Stimulated activated CD4-positive, alpha-beta T cell treated with anti-CD3 and anti-CD28 coated beads, Interleukin-15, amount 100 ng/mL, for 1 hour (primary cell): ENCODE results near the gene WNK1.
"Not testable (repeated sequence)": the region's sequence is repeated elsewhere in the genome, so short reads cannot be mapped to it uniquely, and the experiment has no call there.

Source experiments
- DNase-seq, 2 donors: peaks; one replicate each; pipeline ENCODE4 v3.0.0-alpha.2; 2020; ENCODE audit warnings: low read depth in 1 of 2, low spot score in 1 of 2

WNK1 gene

GRCh38 chr12:777550-778047, 25.2 kb downstream of the WNK1 start:
- no peak for DNase-seq

DNA sequence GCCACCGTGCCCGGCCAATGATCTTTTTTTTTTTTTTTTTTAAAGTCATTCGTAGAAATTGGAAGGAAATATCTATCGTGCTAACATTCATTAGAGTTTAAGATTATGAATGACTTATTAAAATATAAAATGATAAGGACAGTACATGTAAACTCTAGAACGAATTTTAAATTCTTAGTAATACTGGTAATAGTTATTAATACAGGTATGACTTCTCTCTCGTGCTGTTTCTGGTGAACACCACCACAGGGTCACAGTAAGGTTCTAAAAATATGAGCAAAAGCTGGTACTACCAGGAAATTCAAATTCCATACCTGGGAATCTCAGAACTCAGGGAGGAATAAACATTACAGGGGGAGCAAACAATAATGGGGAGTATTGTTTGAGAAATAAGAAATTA, 26.2 kb downstream of the WNK1 start:
- no peak for DNase-seq

DNA sequence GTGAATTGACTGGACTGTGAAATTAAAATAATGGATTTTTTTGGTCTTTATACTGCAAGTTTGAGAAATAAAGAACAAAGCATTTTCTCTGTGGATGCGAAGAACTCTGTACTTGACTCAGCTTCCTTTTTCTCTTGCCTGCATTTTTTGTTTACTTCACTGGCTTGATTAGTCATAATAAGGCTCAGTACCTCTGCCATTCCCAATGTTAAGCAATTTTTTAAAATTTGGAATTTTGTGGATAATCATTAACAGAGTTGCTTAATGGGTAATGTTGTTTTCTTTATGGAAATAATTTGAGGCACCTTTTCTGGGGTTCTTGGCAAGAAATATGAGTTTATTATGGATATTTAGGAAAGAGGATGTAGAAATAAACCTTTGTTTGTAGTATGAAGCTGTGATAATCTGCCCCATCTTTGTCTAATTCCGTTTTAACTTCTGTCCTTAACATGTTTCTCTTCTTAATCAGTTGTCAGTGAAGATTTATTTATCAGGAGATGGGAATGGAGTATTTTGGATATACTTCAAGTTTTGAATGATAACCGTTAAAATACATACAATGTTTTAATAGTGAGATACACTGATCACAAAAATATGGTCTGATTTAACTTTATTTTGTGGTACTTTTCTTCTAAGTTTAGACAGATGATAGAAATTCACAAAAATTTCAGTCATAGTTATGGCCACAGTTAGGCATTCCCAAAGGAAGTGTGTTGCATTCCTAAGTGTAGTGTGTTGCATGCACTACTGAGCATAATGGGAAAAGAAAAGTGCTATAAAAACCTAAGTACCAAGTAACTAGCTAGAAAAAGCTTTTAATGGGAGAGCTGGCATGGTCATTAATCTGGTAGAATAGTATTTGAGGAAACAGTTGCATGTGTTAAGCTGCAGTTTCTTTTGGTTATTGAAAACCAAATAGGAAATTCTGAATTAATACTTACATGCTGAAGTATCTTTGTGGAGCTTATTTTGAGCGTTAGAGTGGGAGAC, 27.7 kb downstream of the WNK1 start:
- no peak for DNase-seq

DNA sequence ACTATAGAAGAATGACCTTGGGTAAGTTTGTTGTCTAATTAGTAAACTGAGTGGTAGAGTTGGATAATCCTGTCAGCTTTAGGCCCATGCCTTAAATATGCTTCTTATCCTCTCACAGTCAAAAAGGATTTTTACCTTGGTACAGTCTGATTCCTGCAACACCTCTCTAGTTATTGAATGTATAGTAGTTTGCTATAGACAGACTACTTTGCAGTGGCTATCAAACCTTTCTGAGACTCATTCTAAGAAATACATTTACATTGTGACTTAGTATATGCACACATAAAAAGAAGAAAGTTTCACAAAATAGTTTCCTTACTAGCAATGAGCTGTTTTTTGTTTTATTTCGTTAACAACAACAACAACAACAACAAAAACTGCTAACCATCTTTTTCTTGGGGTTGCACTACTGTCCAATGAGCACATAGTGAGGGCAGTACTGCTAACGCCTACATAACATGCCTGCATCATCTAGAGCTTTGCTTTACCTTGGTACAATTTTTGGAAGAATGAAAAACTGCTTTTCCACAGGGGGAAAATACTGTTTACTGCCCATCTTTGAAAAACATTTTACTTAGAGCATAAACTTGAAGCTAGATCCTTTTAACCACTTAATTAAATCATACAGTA, 28.5 kb downstream of the WNK1 start:
- no peak for DNase-seq

DNA sequence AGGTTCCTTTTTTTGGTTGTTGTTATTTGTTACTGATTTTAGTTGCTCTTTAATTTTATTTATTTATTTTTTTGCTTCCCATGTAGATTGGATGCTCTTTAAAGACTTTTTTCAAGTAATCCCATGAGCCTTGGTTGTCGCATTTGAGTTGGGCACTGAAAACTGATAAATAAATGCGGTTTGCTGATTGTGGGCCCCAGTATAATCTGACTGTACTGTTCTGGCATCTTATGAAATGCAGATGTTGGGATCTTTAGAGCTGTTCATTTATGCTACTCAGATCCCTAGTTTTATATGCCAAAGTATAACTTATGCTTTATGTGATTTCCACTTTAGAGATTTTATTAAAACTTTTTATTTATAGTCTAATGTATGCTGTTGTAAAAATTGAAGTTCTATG, 33.3 kb downstream of the WNK1 start:
- DNase-seq: no peak

GRCh38 chr12:788288-788687, 35.9 kb downstream of the WNK1 start:
- DNase-seq: no peak

GRCh38 chr12:788762-789161, 36.4 kb downstream of the WNK1 start:
- not testable (repeated sequence) for DNase-seq

DNA sequence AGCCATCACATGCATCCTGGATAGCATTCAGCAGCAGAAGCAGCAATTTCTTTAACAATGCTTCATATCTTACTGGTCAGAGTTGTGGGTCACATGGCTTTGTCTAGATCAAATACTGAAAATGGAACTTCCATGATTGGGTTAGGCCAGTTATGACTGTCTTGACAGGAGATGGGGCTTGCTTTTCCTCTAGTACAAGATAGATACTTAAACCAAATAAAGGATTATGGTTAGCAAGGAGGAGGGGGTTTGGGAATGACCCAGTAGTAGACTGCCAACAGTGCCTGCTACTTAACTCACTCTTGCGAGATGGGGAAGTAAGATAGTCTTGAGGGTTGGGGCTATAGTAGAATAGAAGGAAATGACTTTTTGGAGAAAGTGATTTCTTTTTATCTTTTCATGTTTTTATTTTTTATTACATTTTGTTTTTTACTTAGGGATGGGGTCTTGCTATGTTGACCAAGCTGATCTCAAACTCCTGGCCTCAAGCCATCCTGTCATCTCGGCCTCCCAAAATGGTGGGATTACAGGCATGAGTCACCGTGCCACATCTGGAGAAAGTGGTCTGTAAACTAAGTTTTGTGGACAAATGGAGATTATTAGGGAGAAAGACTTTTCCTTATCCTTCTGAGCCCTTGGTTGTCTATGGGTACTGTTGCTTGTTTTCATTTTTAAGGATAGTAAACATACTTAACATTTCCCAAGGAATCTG, 37.6 kb downstream of the WNK1 start:
- DNase-seq: no peak

DNA sequence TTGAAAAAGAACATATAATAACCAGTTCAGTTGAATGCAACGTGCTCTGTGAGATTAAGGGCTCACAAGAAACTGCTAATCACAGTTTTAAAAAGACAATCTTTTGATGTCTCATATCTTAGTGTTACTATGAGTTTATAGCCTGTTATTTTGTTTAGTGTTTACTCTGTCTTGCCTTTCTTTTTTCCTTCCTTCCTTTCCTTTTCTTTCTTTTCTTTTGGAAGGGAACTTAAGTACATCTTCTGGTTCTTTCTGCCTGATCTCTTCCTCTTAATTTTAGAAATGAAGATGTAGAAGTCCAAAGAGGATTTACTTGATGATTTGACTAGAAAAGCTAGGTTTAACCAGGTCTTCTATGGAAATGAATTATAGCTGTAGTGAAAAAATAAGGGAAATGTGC, 38.2 kb downstream of the WNK1 start:
- DNase-seq: no peak

DNA sequence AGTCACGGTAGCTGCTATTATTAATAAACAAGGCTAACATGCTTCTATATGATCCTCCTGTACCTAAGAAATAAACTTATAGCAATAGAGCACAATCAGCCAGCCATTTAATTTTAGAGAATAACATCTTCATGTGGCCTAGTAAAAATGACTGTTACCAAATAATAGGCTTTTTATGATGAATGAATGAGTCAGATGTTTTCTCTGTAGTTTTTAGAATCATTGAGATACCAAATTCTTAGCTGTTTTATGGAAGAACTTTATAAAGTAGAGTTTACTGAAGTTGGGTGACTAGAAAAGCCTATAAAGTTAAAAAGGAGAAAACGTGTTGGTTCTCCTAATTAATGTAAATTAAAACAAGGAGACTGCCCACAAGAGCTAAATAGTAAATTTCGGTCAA, 40.7 kb downstream of the WNK1 start:
- DNase-seq: no peak

DNA sequence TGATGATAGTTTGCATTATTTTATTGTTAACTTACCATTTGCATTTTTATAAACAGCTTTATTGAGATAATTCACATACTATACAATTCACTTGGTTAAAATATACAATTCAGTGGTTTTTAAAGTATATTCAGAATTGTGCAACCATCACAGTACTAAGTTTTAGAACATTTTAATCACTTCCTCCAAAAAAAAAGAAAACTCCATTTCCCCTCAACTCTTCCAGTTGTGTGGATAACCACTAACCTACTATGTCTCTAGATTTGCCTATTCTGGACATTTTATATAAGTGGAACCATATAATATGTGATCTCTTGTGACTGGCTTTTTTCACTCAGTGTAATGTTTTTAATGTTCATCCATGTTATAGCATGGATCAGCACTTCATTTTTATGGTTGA, 41.3 kb downstream of the WNK1 start:
- no peak for DNase-seq

GRCh38 chr12:795305-795704, 42.9 kb downstream of the WNK1 start:
- DNase-seq: peak in 1 of 2 donors; percentile 42

- DNase-seq: no peak
These were observed 48.0 kb downstream of the WNK1 start for GRCh38 chr12:800401-800800.

DNA sequence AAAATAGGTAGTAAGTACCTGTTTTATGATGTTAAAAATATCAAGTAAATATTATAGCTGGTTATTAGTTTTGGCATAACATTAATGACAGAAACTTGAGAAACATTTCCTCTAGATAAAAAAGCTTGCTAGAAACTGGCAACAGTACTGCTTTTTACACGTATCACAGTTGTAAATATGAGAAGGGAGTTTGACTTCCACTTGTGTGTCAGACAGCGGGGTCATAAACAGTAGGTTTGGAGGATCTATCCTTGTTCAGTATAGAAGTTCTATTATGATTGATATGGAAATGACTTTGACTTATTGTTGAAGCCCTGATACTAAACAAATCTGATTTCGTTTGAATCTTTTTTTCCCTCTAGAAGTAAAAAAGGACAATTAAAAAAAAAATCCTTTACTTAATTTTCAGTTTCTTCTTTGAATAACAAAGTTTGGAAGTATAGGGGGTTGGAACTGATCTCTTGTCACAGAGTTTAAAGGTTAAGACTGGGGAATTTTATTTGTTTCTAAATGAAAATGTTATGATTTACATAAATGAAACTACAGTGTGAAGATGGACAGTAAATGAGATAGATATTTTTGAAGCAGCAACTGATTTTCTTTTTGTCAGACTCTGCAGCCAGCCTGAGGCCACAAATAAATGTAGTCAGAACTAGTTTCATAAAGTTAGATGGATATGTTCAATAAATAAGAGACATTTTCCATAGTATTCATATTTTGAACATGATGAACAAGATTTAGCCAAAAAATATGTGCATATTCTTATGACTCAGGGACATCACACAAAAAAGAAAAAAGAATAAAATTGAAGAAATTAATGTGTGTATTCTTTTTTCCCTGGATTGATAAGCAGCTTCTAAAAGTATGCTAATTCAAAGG, 50.1 kb downstream of the WNK1 start:
- no peak for DNase-seq

- DNase-seq: no peak
These were observed 52.7 kb downstream of the WNK1 start for GRCh38 chr12:805022-805632.

DNA sequence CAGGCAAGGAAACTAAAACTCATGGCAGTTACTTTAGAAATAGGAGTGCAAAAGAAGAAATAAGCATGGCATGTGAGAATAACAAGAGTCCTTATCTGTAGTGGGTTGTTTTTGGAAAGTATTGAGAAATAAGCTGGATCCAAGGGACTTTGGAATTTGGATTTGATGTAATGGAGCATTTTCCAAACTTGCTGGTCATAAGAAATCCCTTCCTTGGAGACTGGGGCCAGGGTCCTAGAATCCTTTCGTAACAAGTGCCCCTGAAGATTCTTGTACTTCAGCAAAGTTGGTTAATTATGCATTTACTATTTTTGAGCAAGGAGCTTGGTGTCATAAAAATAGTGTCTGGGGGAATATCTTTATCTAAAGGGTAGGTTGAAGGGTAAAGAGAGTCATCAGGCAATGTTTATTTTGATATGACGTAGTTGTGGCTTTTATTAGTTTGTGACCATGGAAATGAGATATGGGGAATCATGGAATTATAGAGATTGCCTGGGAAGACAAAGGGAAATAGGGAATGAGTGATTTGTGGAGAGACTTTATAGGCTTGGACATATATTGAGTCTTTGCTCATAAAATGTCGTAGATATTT, 53.9 kb downstream of the WNK1 start:
- no peak for DNase-seq

GRCh38 chr12:807041-807735, 54.8 kb downstream of the WNK1 start:
- no peak for DNase-seq

DNA sequence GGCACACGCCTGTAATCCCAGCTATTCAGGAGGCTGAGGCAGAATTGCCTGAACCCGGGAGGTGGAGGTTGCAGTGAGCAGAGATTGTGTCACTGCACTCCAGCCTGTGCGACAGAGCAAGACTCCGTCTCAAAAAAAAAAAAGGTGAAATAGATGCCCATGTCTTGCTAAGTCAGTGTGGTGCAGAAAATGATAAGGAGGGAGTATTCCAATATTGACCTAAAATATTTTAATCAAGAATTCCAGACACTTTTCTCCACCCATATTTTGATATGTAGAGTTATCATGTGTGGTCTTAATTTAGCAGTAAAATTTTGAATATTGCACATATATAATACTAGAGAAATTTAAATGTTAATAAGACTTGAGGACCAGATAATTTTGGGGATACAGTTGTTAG, 57.7 kb downstream of the WNK1 start:
- no peak for DNase-seq

DNA sequence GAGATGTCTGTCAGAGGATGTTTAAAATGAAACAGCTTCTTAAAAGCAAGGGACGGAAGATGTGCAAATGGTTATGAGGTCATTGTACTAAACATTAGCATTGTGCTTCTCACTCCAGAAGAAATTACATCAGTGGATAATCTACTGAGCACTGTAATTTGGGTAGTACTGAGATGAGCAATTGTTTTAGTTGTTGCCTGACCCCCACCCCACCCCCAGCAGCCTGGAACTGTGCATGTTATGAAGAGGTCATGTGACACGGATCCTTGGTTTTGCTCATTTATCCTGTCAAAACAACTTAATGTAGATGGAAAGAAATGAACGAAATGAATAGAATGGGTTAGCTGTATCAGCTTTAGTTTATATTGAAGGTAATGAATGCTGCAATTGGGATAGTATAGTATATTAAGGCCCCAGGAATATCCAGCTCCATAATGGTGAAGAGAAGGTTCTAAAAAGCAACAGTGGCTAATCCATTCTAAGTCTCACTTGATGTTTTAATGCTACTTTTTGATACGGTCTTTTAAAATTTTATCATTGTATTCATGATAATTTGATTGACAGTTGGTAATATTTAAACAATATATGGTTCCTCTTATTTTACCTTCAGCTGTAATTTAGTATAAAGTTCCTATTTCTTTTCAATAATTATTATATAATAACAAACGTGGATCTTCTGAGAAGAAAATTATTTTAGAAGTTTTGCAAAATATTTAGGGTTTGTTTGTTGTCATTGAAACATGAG, 58.5 kb downstream of the WNK1 start:
- DNase-seq: peak in 1 of 2 donors; percentile 17
